ENCODE measurements around the gene PRELID2.
"Not testable (repeated sequence)": the region's sequence is repeated elsewhere in the genome, so short reads cannot be mapped to it uniquely, and the experiment has no call there.

PRELID2 gene

DNA sequence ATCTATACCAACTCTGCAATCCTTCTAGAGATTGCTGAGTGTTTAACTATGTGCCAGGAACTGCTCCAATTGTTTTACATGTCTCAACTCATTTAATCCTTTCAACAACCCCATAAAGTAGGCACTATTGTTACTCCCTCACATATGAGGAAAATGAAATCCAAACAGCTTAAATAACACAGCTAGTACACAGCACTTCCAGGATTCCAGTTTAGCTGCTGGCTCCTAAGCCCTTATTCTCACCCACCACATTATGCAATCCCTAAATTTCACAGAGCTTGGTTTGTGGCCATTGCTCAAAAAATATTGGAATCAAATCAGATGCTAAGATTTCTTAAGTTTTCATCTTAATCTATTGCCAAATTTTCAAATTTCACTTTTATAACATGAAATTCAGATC, 84.9 kb downstream of the PRELID2 start:
- DNase-seq (ENCODE audit: low read depth in 2 of 2) = no peak

DNA sequence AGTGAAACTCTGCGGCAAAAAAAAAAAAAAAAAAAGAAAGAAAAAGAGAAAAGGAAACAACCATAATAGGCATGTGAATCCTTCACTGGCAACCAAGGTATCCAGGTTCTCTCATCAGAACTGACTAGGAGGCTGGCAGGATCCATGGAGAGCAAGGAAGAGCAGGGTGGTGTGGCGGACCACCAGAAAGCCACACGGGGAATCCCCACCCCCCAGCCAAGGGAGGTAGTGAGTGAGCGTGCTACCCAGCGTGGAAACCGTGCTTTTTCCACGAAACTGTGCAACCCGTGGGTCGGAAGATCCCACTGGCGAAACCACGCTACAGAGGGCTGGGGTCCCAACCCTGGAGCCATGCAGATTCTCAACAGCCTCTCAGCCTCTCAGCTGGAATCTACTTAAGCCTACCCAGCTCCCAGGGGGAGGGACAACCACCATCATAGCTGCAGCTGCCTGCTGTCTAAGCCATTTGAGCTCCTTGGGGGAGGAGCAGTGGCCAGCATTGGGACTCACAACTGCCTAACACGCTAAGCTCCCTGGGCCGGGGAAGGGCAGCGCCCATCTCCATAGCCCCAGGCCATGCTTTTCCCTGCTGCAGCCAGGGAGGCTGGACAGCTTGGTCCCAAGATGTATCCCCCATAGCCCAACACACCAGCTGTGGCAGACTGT, 91.6 kb downstream of the PRELID2 start:
- no peak for DNase-seq (ENCODE audit: low read depth in 2 of 2)

DNA sequence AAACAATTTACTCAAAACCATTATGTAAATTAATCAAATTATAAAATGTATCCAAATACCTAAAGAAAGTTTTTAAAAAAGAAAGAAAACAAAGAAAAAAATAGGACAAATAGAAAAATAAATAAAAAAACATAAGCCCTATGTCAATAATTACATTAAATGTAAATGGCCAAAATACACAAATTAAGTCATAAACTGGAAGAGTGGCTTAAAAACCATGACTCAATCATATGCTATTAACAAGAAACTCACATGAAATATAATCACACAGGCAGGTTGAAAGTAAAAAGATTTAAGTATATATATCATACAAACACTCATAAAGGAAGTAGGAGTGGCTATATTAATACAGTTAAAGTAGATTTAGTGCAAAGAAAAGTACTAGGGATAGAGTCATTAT, 95.3 kb downstream of the PRELID2 start:
- no peak for DNase-seq (ENCODE audit: low read depth in 2 of 2)

DNA sequence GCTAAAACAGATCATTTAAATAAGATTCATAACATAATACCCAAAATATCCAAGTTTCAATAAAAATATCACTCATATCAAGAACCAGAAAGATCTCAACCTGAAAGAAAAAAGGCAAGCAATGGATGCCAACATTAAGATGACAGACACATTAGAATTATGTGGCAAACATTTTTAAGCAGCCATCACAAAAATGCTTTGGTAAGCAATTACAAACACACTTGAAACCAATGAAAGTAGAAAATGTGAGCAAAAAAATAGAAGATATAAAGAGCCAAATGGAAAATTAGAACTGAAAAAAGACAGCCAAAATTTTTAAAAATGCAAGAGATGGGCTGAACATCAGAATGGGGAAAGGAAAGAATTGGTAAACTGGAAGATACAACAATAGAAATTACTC, 96.9 kb downstream of the PRELID2 start:
- no peak for DNase-seq (ENCODE audit: low read depth in 2 of 2)

DNA sequence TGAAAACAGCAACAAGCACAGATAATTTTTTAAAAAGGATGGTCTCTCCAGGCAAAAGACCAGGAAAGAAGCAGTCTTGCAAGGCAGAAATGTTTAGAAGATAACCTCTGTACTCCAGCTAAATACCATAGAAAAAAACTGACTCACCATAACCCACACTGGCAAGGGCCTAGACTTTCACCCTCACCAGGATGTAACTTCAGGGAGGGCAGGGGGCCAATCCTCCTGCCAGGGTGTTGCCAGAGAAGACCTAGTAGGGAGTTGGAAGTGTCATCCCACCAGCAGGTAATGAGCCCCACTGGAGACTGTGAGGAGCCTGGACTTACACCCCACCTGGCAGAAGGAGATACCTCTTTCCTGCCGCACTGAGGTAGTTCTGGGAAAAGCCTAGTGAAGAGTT, 97.6 kb downstream of the PRELID2 start:
- DNase-seq (ENCODE audit: low read depth in 2 of 2) = no peak

DNA sequence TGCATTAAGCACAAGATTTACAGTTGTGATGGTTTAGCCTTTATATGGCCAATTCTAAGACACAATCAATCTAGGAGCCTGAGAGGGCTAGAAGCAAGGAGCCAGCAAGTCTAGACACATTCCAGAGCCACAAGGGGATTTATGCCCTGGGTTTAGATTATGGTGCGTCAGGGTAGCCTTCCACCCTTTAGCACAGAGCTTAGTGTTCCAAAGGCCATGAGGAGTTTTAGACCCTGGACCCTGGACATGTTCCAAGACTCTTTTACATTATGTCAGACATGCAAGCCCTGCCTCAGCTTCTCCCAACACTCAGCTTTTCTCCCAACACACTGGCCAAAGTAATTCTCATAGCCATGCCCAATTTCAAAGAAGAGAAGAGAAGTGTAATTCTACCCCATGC, 105.2 kb downstream of the PRELID2 start:
- not testable (repeated sequence) for DNase-seq (ENCODE audit: low read depth in 2 of 2)

DNA sequence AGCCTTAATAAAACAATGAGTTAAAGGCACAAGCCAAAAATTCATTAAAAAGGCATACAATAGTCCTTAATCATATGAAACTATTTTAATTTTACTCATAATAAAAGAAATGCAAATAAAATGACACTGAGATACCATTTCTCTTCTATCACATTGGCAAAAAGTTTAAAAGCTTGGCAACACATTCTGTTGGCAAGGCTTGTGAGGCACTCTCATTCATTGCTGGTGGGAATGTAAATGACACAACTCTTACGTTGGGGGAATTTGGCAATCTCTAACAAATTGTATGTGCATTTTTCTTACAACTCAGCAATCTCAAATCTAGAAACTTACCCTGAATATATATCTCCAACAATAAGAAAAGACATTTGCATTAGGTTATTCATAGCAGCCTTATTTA, 111.6 kb downstream of the PRELID2 start:
- no peak for DNase-seq (ENCODE audit: low read depth in 2 of 2)

DNA sequence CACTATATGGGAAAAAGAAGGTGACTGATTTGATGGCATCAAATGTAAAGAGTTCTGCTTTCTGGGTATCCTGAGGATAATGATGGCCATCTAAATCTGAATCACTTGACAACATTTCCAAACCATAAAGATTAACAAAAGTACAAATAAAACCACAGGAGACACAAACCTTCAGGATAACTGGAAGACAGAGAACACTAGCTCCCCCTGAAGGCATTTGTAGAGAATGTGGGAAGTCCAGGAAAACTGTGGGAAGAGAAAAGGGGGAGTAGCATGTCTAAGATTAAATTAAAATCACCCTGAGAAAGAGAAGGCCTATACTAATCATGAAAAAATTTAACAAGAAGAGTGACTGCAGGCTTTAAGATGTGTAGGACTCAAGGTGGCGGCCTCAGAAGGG, 116.2 kb downstream of the PRELID2 start:
- DNase-seq (ENCODE audit: low read depth in 2 of 2) = no peak

DNA sequence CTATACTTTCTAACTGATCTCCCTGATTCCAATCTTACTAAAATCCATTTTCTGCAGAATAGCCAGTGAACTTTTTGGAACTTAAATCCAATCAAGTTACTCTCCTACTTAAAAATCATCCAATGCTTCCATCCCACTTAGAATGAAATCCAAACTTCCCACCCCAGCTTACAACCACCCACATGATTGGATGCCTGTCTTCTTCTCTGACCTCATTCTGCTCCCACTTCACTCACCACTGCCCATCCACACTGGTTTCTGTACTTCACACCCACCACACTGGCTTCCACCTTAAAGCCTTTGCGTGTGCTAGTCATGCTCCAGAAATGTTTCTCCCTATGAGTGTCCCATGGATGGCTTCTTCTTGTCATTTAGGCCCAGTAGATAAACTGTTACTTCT, 119.7 kb downstream of the PRELID2 start:
- DNase-seq (ENCODE audit: low read depth in 2 of 2) = no peak

DNA sequence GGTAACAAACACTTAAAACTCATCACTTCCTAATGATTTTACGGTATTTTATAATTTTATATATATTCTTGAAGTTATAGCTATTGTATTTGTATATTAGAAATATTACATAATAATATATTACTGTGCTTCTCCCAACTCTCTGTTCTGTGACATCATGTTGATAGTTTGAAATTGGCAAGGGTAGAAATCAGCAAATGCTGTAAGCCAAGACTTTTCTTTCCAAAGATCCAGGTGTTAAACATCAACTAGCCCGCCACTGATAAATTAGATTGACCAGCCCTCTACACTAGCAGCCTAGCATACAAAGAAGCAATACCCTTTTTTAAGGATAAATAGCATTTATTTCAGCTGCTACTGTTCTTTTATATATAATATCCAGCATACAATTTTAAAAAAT, 122.9 kb downstream of the PRELID2 start:
- no peak for DNase-seq (ENCODE audit: low read depth in 2 of 2)

DNA sequence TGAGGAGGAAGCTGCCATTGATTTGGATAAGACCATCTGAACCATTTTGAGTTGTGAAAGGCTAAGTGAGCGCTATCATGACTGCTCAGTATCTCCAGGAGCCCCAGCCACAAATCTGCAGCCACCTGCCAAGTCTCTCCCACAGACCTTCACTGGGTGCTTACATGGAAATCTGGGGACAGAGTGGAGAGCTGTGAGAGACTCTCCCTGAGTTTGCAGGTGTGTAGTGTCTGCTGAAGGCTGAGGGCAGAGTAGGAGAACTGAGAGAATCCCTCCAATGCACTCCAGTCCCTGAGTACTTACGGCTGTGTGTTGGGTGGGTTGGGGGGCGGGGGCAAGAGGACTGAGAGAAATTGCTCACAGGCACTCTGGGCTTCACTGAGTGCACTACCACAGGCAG, 123.7 kb downstream of the PRELID2 start:
- DNase-seq (ENCODE audit: low read depth in 2 of 2) = no peak
